Urothelium cell line (cell line): ENCODE data around the gene PFKM.
A peak's percentile ranks its signal among the peaks of the same experiment; 100 is the strongest.
"Not testable (repeated sequence)": the region's sequence is repeated elsewhere in the genome, so short reads cannot be mapped to it uniquely, and the experiment has no call there.

ENCODE experiments used
- DNase-seq: peaks from one replicate; pipeline ENCODE4 v3.0.0; 2011; ENCODE audit warnings: low spot score, mixed read lengths
- FAIRE-seq: peaks from 2 replicates; lab custom pipeline; 2011; peaks lifted over from hg19 to GRCh38; lab: Jason Lieb, UNC

PFKM gene

GRCh38 chr12:48155786-48156185 lies 36.6 kb downstream of the PFKM start:
- not testable (repeated sequence) for DNase-seq, FAIRE-seq

- no peak for DNase-seq
- no peak for FAIRE-seq
Observed at GRCh38 chr12:48156652-48157017, 37.5 kb downstream of the PFKM start.

- FAIRE-seq (no peak), DNase-seq (peak; percentile 99)
Observed at GRCh38 chr12:48157018-48157888, 38.1 kb downstream of the PFKM start, which contains the start of gene ASB8. ASB8 (minus strand) TSS chr12:48157515; CDS start chr12:48153496, 4,019 bp downstream.

GRCh38 chr12:48157889-48158370 lies 38.8 kb downstream of the PFKM start:
- no peak for FAIRE-seq
- no peak for DNase-seq

- DNase-seq, result no peak
- no peak for FAIRE-seq
Observed at GRCh38 chr12:48160046-48160445, 40.9 kb downstream of the PFKM start.

GRCh38 chr12:48160807-48161206 lies 41.6 kb downstream of the PFKM start:
- no peak for FAIRE-seq

GRCh38 chr12:48163150-48163747 lies 44.1 kb downstream of the PFKM start:
- FAIRE-seq (no peak), DNase-seq (no peak)

More at GRCh38 chr12:48160807-48161206, 41.6 kb downstream of the PFKM start:
- DNase-seq, result no peak

- FAIRE-seq (no peak), DNase-seq (no peak)
Observed at GRCh38 chr12:48164451-48164850, 45.3 kb downstream of the PFKM start.

- FAIRE-seq, result peak; percentile 35
- DNase-seq, result peak; percentile 53
Observed at GRCh38 chr12:48165089-48165981, 46.2 kb downstream of the PFKM start.

- no peak for FAIRE-seq
- no peak for DNase-seq
Observed at GRCh38 chr12:48169011-48169410, 49.8 kb downstream of the PFKM start.

- DNase-seq (no peak), FAIRE-seq (no peak)
Observed at GRCh38 chr12:48175613-48176416, 56.7 kb downstream of the PFKM start.

GRCh38 chr12:48176417-48176751 lies 57.2 kb downstream of the PFKM start:
- FAIRE-seq, result no peak
- no peak for DNase-seq

GRCh38 chr12:48177982-48178381 lies 58.8 kb downstream of the PFKM start:
- DNase-seq (no peak), FAIRE-seq (no peak)

GRCh38 chr12:48179466-48179865 lies 60.3 kb downstream of the PFKM start:
- DNase-seq (no peak), FAIRE-seq (no peak)

- FAIRE-seq (no peak), DNase-seq (no peak)
Observed at GRCh38 chr12:48180424-48180823, 61.3 kb downstream of the PFKM start.

GRCh38 chr12:48180857-48181495 lies 61.8 kb downstream of the PFKM start:
- FAIRE-seq, result no peak
- DNase-seq, result no peak

- DNase-seq, result no peak
- FAIRE-seq, result no peak
Observed at GRCh38 chr12:48182631-48183030, 63.5 kb downstream of the PFKM start.

GRCh38 chr12:48183091-48183875 lies 64.1 kb downstream of the PFKM start, which contains the start of gene CCDC184:
CCDC184 (plus strand) TSS chr12:48183644; CDS start chr12:48184123, 479 bp downstream.
- DNase-seq (peak; percentile 87), FAIRE-seq (no peak)
